HepG2 (cell line): ENCODE results near the gene MTSS2. TPM values are rescaled to one million over a fixed set of nuclear protein-coding genes. Genes with fewer than 3 reads are reported as not detected.

Experiments used
- ELF4 ChIP-seq: sonication (generic); formaldehyde crosslinking; IDR thresholded peaks from 2 replicates; pipeline ENCODE4 v1.5.0; 2020; ENCODE audit warnings: missing genetic modification reagents, mild to moderate bottlenecking, moderate library complexity, borderline replicate concordance
- FOXP1 ChIP-seq, 2 experiments: fragments of 450-650 bp in 1 of 2; IDR thresholded peaks; 2 replicates each; pipeline ENCODE4 v1.6.1; 2017 to 2018; ENCODE audit warnings: antibody characterized with exemption in 1 of 2
- GATAD1 ChIP-seq: IDR thresholded peaks from 2 replicates; pipeline ENCODE4 v1.6.1; 2016; ENCODE audit warnings: missing genetic modification reagents, missing compliant biosample characterization
- HNF4G ChIP-seq, 2 experiments: sonication (generic) in 1 of 2; formaldehyde crosslinking in 1 of 2; IDR thresholded peaks; 2 replicates each; pipeline versions ENCODE4 v1.4.0 to v1.6.1; 2011 to 2020; ENCODE audit warnings: borderline replicate concordance in 2 of 2, low read depth in 2 of 2, mild to moderate bottlenecking in 2 of 2, low read length in 1 of 2, missing genetic modification reagents in 1 of 2, moderate library complexity in 1 of 2
- ISL2 ChIP-seq: sonication (generic); formaldehyde crosslinking; IDR thresholded peaks from 2 replicates; pipeline ENCODE4 v1.5.0; 2020; ENCODE audit warnings: missing genetic modification reagents
- SKI ChIP-seq: fragments of 450-650 bp; IDR thresholded peaks from one replicate; pipeline ENCODE4 v1.6.1; 2018; ENCODE audit warnings: mild to moderate bottlenecking; ENCODE audit not compliant: partially characterized antibody
- SMARCE1 ChIP-seq: fragments of 450-650 bp; IDR thresholded peaks from 2 replicates; pipeline ENCODE4 v1.6.1; 2017; ENCODE audit warnings: borderline replicate concordance
- SMC3 ChIP-seq: IDR thresholded peaks from 2 replicates; pipeline ENCODE4 v1.6.1; 2011; ENCODE audit warnings: low read length, improper control_type of control experiment
- SP1 ChIP-seq, 2 experiments: fragments of 450-650 bp in 1 of 2; sonication (generic) in 1 of 2; formaldehyde crosslinking in 1 of 2; IDR thresholded peaks; 2 replicates each; pipeline versions ENCODE4 v1.4.0 to v1.6.1; 2016 to 2020; ENCODE audit warnings: missing genetic modification reagents in 1 of 2
- ZNF670 ChIP-seq: sonication (generic); formaldehyde crosslinking; IDR thresholded peaks from 2 replicates; pipeline ENCODE4 v1.8.0; 2022; ENCODE audit warnings: mild to moderate bottlenecking, missing genetic modification reagents, borderline replicate concordance
- ZSCAN20 ChIP-seq: sonication (generic); formaldehyde crosslinking; IDR thresholded peaks from 2 replicates; pipeline ENCODE4 v1.4.0; 2020; ENCODE audit warnings: missing genetic modification reagents, mild to moderate bottlenecking, borderline replicate concordance
- polyA plus RNA-seq, 8 experiments: library from polyadenylated mRNA; depleted of rRNA in 3 of 8; stranded (reverse) in 7 of 8; unstranded in 1 of 8; fragments of >200 nt; fragmentation: Illumina TruSeq in 4 of 8; extraction: Trizol in 4 of 8; gene quantifications; 2 replicates each; pipeline versions ENCODE4 v1.2.1 to v1.2.3, GENCODE V29; 2011 to 2016; ENCODE audit warnings: low read depth in 4 of 8, missing spikeins in 1 of 8, mixed read lengths in 1 of 8; ENCODE audit not compliant: insufficient read depth in 1 of 8
- total RNA-seq, 5 experiments: library from RNA; depleted of rRNA; stranded (reverse); fragments of >200 nt; fragmentation: Illumina TruSeq; extraction: Trizol; gene quantifications; 2 replicates each; pipeline ENCODE4 v1.2.3, GENCODE V29; 2016; ENCODE audit warnings: low read depth in 1 of 5
- TF ChIP-seq, protein P1 (sequence below): sonication (generic); formaldehyde crosslinking; IDR thresholded peaks from 2 replicates; pipeline ENCODE4 v1.5.0; 2020; ENCODE audit warnings: mild to moderate bottlenecking, missing genetic modification reagents
- TF ChIP-seq, protein P2 (sequence below): sonication (generic); formaldehyde crosslinking; IDR thresholded peaks from 2 replicates; pipeline ENCODE4 v1.4.0; 2020; ENCODE audit warnings: missing genetic modification reagents, mild to moderate bottlenecking, borderline replicate concordance
- TF ChIP-seq, protein P3 (sequence below): sonication (generic); formaldehyde crosslinking; conservative IDR thresholded peaks from 2 replicates; pipeline ENCODE4 v1.8.0; 2022; ENCODE audit warnings: missing genetic modification reagents
- TF ChIP-seq, protein P4 (sequence below): sonication (generic); formaldehyde crosslinking; IDR thresholded peaks from 2 replicates; pipeline ENCODE4 v1.8.0; 2022; ENCODE audit warnings: mild to moderate bottlenecking, missing genetic modification reagents, borderline replicate concordance
- TF ChIP-seq, protein P5 (sequence below): sonication (generic); formaldehyde crosslinking; IDR thresholded peaks from 2 replicates; pipeline ENCODE4 v1.4.0; 2020; ENCODE audit warnings: mild to moderate bottlenecking, missing genetic modification reagents, borderline replicate concordance

Gene MTSS2
- total and polyA plus RNA-seq, 2 of the 13 experiments (the other 11 are each of a cell fraction or from before 2014, with no cell fraction given) = 132 to 242 TPM

GRCh38 chr16:70685938-70686375 lies at the start of gene MTSS2 (continued):
- TF ChIP-seq, protein P1, sequence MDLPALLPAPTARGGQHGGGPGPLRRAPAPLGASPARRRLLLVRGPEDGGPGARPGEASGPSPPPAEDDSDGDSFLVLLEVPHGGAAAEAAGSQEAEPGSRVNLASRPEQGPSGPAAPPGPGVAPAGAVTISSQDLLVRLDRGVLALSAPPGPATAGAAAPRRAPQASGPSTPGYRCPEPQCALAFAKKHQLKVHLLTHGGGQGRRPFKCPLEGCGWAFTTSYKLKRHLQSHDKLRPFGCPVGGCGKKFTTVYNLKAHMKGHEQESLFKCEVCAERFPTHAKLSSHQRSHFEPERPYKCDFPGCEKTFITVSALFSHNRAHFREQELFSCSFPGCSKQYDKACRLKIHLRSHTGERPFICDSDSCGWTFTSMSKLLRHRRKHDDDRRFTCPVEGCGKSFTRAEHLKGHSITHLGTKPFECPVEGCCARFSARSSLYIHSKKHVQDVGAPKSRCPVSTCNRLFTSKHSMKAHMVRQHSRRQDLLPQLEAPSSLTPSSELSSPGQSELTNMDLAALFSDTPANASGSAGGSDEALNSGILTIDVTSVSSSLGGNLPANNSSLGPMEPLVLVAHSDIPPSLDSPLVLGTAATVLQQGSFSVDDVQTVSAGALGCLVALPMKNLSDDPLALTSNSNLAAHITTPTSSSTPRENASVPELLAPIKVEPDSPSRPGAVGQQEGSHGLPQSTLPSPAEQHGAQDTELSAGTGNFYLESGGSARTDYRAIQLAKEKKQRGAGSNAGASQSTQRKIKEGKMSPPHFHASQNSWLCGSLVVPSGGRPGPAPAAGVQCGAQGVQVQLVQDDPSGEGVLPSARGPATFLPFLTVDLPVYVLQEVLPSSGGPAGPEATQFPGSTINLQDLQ (CRISPR knock-in tag) = no peak
- TF ChIP-seq, protein P2, sequence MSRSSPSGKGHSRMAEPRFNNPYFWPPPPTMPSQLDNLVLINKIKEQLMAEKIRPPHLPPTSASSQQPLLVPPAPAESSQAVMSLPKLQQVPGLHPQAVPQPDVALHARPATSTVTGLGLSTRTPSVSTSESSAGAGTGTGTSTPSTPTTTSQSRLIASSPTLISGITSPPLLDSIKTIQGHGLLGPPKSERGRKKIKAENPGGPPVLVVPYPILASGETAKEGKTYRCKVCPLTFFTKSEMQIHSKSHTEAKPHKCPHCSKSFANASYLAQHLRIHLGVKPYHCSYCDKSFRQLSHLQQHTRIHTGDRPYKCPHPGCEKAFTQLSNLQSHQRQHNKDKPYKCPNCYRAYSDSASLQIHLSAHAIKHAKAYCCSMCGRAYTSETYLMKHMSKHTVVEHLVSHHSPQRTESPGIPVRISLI (CRISPR knock-in tag) = no peak
- TF ChIP-seq FOXP1 (IDR thresholded peaks at IDR 0.05) = no peak
- TF ChIP-seq FOXP1 (CRISPR knock-in tag; IDR thresholded peaks at IDR 0.05) = 0 out of 2 replicates have a peak, but pooled peaks have one; percentile 10
- TF ChIP-seq, protein P3, sequence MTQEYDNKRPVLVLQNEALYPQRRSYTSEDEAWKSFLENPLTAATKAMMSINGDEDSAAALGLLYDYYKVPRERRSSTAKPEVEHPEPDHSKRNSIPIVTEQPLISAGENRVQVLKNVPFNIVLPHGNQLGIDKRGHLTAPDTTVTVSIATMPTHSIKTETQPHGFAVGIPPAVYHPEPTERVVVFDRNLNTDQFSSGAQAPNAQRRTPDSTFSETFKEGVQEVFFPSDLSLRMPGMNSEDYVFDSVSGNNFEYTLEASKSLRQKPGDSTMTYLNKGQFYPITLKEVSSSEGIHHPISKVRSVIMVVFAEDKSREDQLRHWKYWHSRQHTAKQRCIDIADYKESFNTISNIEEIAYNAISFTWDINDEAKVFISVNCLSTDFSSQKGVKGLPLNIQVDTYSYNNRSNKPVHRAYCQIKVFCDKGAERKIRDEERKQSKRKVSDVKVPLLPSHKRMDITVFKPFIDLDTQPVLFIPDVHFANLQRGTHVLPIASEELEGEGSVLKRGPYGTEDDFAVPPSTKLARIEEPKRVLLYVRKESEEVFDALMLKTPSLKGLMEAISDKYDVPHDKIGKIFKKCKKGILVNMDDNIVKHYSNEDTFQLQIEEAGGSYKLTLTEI = no peak
- peak; percentile 56 for TF ChIP-seq SKI
- TF ChIP-seq SMC3 = no peak
- TF ChIP-seq SMARCE1 = no peak
- TF ChIP-seq HNF4G (IDR thresholded peaks at IDR 0.05; ENCODE audit: borderline replicate concordance, low read depth, low read length) = peak; percentile 18; the same call in 1 of the 2 replicates
- TF ChIP-seq HNF4G (CRISPR knock-in tag; IDR thresholded peaks at IDR 0.05; ENCODE audit: borderline replicate concordance, low read depth) = no peak
- TF ChIP-seq, protein P4, sequence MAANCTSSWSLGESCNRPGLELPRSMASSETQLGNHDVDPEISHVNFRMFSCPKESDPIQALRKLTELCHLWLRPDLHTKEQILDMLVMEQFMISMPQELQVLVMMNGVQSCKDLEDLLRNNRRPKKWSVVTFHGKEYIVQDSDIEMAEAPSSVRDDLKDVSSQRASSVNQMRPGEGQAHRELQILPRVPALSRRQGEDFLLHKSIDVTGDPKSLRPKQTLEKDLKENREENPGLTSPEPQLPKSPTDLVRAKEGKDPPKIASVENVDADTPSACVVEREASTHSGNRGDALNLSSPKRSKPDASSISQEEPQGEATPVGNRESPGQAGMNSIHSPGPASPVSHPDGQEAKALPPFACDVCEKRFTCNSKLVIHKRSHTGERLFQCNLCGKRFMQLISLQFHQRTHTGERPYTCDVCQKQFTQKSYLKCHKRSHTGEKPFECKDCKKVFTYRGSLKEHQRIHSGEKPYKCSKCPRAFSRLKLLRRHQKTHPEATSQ (CRISPR knock-in tag) = no peak
- TF ChIP-seq, protein P5, sequence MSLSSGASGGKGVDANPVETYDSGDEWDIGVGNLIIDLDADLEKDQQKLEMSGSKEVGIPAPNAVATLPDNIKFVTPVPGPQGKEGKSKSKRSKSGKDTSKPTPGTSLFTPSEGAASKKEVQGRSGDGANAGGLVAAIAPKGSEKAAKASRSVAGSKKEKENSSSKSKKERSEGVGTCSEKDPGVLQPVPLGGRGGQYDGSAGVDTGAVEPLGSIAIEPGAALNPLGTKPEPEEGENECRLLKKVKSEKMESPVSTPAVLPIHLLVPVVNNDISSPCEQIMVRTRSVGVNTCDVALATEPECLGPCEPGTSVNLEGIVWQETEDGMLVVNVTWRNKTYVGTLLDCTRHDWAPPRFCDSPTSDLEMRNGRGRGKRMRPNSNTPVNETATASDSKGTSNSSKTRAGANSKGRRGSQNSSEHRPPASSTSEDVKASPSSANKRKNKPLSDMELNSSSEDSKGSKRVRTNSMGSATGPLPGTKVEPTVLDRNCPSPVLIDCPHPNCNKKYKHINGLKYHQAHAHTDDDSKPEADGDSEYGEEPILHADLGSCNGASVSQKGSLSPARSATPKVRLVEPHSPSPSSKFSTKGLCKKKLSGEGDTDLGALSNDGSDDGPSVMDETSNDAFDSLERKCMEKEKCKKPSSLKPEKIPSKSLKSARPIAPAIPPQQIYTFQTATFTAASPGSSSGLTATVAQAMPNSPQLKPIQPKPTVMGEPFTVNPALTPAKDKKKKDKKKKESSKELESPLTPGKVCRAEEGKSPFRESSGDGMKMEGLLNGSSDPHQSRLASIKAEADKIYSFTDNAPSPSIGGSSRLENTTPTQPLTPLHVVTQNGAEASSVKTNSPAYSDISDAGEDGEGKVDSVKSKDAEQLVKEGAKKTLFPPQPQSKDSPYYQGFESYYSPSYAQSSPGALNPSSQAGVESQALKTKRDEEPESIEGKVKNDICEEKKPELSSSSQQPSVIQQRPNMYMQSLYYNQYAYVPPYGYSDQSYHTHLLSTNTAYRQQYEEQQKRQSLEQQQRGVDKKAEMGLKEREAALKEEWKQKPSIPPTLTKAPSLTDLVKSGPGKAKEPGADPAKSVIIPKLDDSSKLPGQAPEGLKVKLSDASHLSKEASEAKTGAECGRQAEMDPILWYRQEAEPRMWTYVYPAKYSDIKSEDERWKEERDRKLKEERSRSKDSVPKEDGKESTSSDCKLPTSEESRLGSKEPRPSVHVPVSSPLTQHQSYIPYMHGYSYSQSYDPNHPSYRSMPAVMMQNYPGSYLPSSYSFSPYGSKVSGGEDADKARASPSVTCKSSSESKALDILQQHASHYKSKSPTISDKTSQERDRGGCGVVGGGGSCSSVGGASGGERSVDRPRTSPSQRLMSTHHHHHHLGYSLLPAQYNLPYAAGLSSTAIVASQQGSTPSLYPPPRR (CRISPR knock-in tag) = 0 out of 2 replicates have a peak, but pooled peaks have one; percentile 38
- TF ChIP-seq GATAD1 = peak; percentile 21; the same call in 1 of the 2 replicates
- peak; percentile 18; the same call in 1 of the 2 replicates for TF ChIP-seq ZSCAN20 (CRISPR knock-in tag)
- no peak for TF ChIP-seq ZNF670 (CRISPR knock-in tag)
- TF ChIP-seq ISL2 = peak; percentile 51
- no peak for TF ChIP-seq SP1 (IDR thresholded peaks at IDR 0.05)
- peak; percentile 38; the same call in 1 of the 2 replicates for TF ChIP-seq SP1 (CRISPR knock-in tag; IDR thresholded peaks at IDR 0.05)
- no peak for TF ChIP-seq ELF4 (CRISPR knock-in tag)
